ENCODE data around the gene SPSB1. TPM values are rescaled to one million over a fixed set of nuclear protein-coding genes. Genes with fewer than 3 reads are reported as not detected.
A peak's percentile ranks its signal among the peaks of the same experiment; 100 is the strongest.

Gene SPSB1
- total RNA-seq, 2 donors from 2014 or later, result 20.4 to 26.9 TPM

DNA sequence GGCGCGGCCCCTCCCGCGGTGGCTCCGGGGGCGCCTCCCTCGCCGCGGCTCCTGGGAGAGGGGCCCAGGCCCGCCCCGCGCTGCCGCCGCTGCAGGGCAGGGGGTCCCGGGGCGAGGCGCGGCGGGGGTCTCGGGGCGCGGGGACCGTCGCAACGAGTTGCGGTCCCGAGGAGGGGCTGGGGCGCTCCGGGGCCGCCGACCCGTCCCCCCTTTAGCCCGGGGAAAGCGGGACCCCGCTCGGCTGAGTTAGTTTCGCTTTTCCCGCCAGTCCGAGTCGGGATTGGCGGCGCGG, 493 bp downstream of the SPSB1 start:
- Mint-ChIP-seq H3K27ac (no peak overlapping the region), H3K9me3 (peaks cover 8% of the 10 kb centered on the region), H3K4me1 (peaks cover 14% of the 10 kb centered on the region), H3K4me3 (peak overlapping the region; percentile 59), H3K36me3 (ENCODE audit: low read depth) (no peaks in the 10 kb centered on the region), H3K27me3 (ENCODE audit: insufficient read depth) (peaks cover 7% of the 10 kb centered on the region)
- WGBS, 2 experiments (ENCODE audit: insufficient coverage in 1 of 2, insufficient read length in 1 of 2), result 0% methylated on average over 2 to 43 of the region's 43 CpGs
- Histone ChIP-seq H3K27me3 (ENCODE audit: control insufficient read depth, insufficient read depth, low read length, poor library complexity, severe bottlenecking) (no peaks in the 10 kb centered on the region), H3K4me3 (ENCODE audit: low read length) (peak overlapping the region; percentile 93), H3K36me3 (ENCODE audit: control insufficient read depth, insufficient read depth, low read length) (no peaks in the 10 kb centered on the region), H3K9me3 (ENCODE audit: control insufficient read depth, low read length) (peaks cover 11% of the 10 kb centered on the region), H3K27ac (ENCODE audit: low read depth, low read length) (no peak overlapping the region), H3K4me1 (ENCODE audit: control insufficient read depth, insufficient read depth, low read length) (peaks cover 4% of the 10 kb centered on the region), H3K9ac (ENCODE audit: extremely low read depth, low read length, poor library complexity, severe bottlenecking) (no peak overlapping the region)
- no peak for TF ChIP-seq CTCF (conservative IDR thresholded peaks at IDR 0.05)
- DNase-seq, result no peak

DNA sequence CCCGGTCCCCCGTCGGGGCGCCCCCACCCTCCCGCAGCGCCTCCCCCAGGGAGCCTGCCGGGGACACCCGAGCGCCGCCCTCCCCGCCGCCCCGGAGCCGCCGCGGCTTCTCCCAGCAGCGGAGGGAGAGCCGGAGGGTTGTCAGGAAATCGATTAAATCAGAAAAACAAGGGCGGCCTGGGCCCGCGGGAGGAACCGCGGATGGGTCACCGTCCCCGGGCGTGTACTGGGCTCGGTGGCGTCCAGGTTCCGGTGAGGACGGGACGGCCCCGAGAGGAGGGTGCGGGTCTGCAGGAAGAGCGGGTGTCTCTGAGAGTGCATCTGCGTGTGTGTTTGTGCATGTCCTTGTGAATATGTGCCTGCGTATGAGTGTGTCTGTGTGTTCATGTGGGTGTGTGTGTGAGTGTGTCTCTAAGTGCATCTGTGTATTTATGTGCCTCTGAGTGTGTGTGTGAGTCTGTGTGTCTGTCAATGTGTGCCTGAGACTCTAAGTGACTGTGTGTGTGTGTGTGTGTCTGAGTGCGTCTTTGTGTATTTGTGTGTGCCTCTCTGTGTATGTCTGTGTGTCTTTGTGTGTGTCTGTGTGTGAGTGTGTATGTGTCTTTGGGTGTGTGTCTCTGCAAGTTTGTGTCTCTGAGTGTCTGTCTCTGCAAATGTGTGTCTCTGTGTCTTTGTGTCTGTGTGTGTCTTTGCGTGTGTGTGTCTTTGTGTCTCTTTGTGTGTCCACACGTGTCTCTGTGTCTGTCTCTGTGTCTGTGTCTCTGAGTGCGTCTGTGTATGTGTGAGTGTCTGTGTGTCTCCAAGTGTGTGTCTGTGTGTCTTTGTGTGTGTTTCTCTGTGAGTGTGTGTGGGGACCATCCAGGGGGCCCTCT, 1.1 kb downstream of the SPSB1 start:
- Mint-ChIP-seq H3K27ac (no peak overlapping the region), H3K36me3 (ENCODE audit: low read depth) (no peaks in the 10 kb centered on the region), H3K9me3 (peaks cover 4% of the 10 kb centered on the region), H3K4me1 (peaks cover 14% of the 10 kb centered on the region), H3K27me3 (ENCODE audit: insufficient read depth) (peaks cover 7% of the 10 kb centered on the region), H3K4me3 (no peak overlapping the region)
- peak; percentile 73 for DNase-seq
- WGBS, 2 experiments (ENCODE audit: insufficient coverage in 1 of 2, insufficient read length in 1 of 2), result 6 to 10% methylated on average over 26 to 41 of the region's 41 CpGs
- Histone ChIP-seq H3K4me1 (ENCODE audit: control insufficient read depth, insufficient read depth, low read length) (peaks cover 4% of the 10 kb centered on the region), H3K27ac (ENCODE audit: low read depth, low read length) (no peak overlapping the region), H3K36me3 (ENCODE audit: control insufficient read depth, insufficient read depth, low read length) (no peaks in the 10 kb centered on the region), H3K4me3 (ENCODE audit: low read length) (peak overlapping the region; percentile 93), H3K9me3 (ENCODE audit: control insufficient read depth, low read length) (peaks cover 8% of the 10 kb centered on the region), H3K27me3 (ENCODE audit: control insufficient read depth, insufficient read depth, low read length, poor library complexity, severe bottlenecking) (no peaks in the 10 kb centered on the region), H3K9ac (ENCODE audit: extremely low read depth, low read length, poor library complexity, severe bottlenecking) (peak overlapping the region; percentile 52)
- no peak for TF ChIP-seq CTCF (conservative IDR thresholded peaks at IDR 0.05)

DNA sequence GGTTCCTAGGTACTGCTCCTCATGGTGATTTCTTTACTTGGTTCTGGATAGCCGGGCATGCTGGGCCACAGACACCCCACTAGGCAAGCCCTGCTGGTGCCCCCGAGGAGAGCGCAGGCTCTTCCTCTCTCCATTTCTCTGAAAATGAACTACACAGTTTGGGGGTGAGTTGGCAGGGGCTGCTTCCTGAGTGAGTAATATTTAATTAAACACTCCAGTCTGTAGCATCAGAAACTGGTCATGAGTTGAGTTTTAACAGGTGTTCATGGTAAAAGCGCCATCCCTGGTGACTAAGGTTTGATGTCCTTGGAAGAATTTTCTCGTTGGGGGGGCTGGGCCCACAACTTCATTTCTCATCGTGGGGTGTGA, 1.7 kb downstream of the SPSB1 start:
- Histone ChIP-seq H3K4me1 (ENCODE audit: control insufficient read depth, insufficient read depth, low read length) (peaks cover 4% of the 10 kb centered on the region), H3K27ac (ENCODE audit: low read depth, low read length) (no peak overlapping the region), H3K27me3 (ENCODE audit: control insufficient read depth, insufficient read depth, low read length, poor library complexity, severe bottlenecking) (no peaks in the 10 kb centered on the region), H3K9me3 (ENCODE audit: control insufficient read depth, low read length) (peaks cover 2% of the 10 kb centered on the region), H3K4me3 (ENCODE audit: low read length) (peak overlapping the region; percentile 93), H3K36me3 (ENCODE audit: control insufficient read depth, insufficient read depth, low read length) (no peaks in the 10 kb centered on the region), H3K9ac (ENCODE audit: extremely low read depth, low read length, poor library complexity, severe bottlenecking) (peak overlapping the region; percentile 52)
- H3K9me3 Mint-ChIP-seq, result no peaks in the 10 kb centered on the region
- peaks cover 14% of the 10 kb centered on the region for H3K4me1 Mint-ChIP-seq
- H3K27ac Mint-ChIP-seq, result no peak overlapping the region
- H3K4me3 Mint-ChIP-seq, result no peak overlapping the region
- no peaks in the 10 kb centered on the region for H3K36me3 Mint-ChIP-seq (ENCODE audit: low read depth)
- peaks cover 7% of the 10 kb centered on the region for H3K27me3 Mint-ChIP-seq (ENCODE audit: insufficient read depth)
- WGBS, 2 experiments (ENCODE audit: insufficient coverage in 1 of 2, insufficient read length in 1 of 2), result 72 to 100% methylated on average over 1 to 6 of the region's 6 CpGs
- DNase-seq, result no peak
- TF ChIP-seq CTCF (conservative IDR thresholded peaks at IDR 0.05), result no peak
